ENCODE data around the gene HTT-AS. TPM values are rescaled to one million over a fixed set of nuclear protein-coding genes. Genes with fewer than 3 reads are reported as not detected.

The HTT-AS gene
- total RNA-seq, result not detected in 2 replicates

DNA sequence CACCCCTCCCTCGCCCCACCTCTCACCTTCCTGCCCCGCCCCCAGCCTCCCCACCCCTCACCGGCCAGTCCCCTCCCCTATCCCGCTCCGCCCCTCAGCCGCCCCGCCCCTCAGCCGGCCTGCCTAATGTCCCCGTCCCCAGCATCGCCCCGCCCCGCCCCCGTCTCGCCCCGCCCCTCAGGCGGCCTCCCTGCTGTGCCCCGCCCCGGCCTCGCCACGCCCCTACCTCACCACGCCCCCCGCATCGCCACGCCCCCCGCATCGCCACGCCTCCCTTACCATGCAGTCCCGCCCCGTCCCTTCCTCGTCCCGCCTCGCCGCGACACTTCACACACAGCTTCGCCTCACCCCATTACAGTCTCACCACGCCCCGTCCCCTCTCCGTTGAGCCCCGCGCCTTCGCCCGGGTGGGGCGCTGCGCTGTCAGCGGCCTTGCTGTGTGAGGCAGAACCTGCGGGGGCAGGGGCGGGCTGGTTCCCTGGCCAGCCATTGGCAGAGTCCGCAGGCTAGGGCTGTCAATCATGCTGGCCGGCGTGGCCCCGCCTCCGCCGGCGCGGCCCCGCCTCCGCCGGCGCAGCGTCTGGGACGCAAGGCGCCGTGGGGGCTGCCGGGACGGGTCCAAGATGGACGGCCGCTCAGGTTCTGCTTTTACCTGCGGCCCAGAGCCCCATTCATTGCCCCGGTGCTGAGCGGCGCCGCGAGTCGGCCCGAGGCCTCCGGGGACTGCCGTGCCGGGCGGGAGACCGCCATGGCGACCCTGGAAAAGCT lies at the start of gene HTT-AS, which contains the start of gene HTT:
Gene HTT-AS, minus strand, starts transcription at position 461 of the 768 bp plus-strand sequence.
Gene HTT, plus strand, starts transcription at position 604 of the 768 bp plus-strand sequence. Its CDS starts 145 bp downstream, at position 749.

Other genes with a start within 250 kb of the HTT-AS start
- gene ADD1, start 230.7 kb downstream of the HTT-AS start, total RNA-seq, result 172 and 174 TPM in 2 replicates
- gene NOP14, start 111.1 kb downstream of the HTT-AS start, total RNA-seq, result 14.1 and 21.4 TPM in 2 replicates
- 2.4 and 3.7 TPM in 2 replicates for gene GRK4, start 111.0 kb downstream of the HTT-AS start, total RNA-seq
- gene HTT, start 143 bp upstream of the HTT-AS start, total RNA-seq, result 34.7 and 37.3 TPM in 2 replicates
- 0.09 and 0.11 TPM in 2 replicates for gene MSANTD1, start 174.6 kb upstream of the HTT-AS start, total RNA-seq
- gene RGS12, start 218.5 kb upstream of the HTT-AS start, total RNA-seq, result 36.5 and 39.3 TPM in 2 replicates